HG03378 (cell line): Measurements from ENCODE around the gene DYNC1LI1.
"Not testable (repeated sequence)": the region's sequence is repeated elsewhere in the genome, so short reads cannot be mapped to it uniquely, and the experiment has no call there.

Experiments
- ATAC-seq: cut with Tn5 transposase; IDR thresholded peaks from one replicate; pipeline ENCODE4 v1.9.1; 2021; ENCODE audit warnings: mild to moderate bottlenecking, moderate library complexity; ENCODE audit not compliant: unreplicated experiment

Gene DYNC1LI1

GRCh38 chr3:32540899-32541298, 29.8 kb downstream of the DYNC1LI1 start:
- no peak for ATAC-seq

- ATAC-seq = no peak
Measured at GRCh38 chr3:32532434-32532833, 38.2 kb downstream of the DYNC1LI1 start.

DNA sequence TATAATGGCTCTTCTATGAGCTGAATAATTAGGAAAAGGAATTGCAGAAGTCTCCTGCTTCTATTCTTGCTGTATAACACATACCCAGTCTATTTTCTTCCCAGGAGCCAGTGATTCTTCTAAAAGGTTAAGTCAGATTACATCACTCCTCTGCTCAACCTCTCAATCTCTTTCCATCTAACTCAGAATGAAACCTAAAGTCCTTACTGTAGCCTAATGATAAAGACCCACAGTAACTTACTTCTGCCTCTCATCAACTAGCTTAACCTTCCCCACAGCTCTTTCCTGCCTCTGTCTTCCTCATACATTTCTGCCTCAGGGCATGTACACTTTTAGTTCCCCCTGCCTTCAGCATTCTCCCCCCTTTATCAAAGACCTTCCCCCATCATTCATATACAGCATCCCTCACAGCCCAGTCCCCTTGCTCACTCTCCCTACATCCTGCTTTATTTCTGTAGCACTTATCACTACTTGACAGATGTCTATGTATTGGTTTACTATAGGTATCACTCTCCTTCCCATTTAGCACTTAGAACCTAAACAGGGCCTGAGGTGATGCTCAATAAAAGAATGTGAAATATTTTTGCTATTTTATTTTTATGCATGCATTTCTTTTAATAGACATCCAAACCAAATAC, 39.5 kb downstream of the DYNC1LI1 start:
- ATAC-seq = peak; percentile 66

GRCh38 chr3:32525720-32526119, 44.9 kb downstream of the DYNC1LI1 start:
- no peak for ATAC-seq

DNA sequence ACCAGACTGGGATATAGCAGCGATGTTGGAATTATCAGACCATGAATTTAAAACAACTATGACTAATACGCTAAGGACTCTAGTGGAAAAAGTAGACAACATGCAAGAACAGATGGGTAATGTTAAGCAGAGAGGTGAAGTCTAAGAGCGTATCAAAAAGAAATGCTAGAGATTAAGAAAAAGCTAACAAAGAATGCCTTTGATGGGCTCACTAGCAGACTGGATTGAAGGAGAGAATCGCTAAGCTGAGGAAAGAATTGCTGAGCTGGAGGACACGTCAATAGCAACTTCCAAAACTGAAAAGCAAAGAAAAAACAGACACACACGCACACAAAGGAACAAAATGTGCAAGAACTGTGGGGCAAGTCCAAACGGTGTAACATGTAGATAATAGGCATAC, 48.0 kb downstream of the DYNC1LI1 start:
- ATAC-seq = no peak

DNA sequence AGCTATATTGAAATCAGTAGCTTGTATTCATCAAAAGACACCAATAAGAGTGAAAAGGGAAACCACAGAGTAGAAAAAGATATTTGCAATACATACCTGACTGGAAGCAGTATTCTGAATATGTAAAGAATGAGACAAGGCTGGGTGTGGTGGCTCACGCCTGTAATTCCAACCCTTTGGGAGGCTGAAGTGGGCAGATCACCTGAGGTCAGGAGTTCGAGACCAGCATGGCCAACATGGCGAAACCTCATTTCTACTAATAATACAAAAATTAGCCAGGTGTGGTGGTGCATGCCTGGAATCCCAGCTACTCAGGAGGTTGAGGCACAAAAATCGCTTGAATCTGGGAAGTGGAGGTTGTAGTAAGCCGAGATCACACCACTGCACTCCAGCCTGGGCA, 51.7 kb downstream of the DYNC1LI1 start:
- ATAC-seq = not testable (repeated sequence)

DNA sequence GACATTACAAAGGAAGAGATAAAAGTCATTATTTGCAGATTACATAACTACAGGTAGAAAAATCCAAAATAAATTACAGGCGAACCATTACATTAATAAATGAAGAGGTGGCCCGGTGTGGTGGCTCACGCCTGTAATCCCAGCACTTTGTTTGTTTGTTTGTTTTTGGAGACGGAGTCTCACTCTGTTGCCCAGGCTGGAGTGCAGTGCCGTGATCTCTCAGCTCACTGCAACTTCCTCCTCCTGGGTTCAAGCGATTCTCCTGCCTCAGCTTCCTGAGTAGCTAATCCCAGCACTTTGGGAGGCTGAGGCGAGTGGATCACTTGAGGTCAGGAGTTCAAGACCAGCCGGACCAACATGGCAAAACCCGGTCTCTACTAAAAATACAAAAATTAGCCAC, 53.9 kb downstream of the DYNC1LI1 start:
- not testable (repeated sequence) for ATAC-seq

- ATAC-seq = no peak
Measured at GRCh38 chr3:32511005-32511404, 59.7 kb downstream of the DYNC1LI1 start.

DNA sequence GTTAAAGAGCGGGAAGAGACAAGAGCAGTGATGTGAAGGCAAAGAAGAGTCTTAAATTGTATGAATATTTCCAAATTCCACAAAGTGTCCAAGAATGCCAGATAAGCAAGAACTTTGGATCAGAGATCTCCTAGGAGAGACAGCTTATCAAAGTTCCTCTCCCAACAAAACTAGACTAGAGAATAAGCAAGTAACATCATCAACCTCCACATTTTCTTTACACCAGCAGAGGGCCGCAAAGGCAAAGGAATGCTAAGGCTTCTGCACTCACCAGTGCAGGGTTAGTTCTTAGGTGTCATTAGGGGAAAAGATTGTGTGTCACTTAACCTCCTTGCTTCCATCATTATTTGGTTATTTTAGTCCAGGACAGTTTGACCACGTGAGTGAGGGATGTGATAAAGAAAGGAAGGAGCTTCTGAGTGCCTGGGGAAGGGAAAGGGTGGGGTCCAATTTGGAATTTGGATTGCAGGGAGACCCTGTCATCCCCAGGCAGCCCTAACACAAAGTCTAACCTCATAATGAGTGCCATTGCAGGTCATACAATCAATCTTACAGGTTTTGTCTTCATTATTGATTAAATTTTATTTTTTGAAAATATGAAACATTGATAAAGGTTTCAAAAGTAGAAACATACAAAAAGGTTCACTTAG, 60.5 kb downstream of the DYNC1LI1 start:
- ATAC-seq = peak; percentile 77

DNA sequence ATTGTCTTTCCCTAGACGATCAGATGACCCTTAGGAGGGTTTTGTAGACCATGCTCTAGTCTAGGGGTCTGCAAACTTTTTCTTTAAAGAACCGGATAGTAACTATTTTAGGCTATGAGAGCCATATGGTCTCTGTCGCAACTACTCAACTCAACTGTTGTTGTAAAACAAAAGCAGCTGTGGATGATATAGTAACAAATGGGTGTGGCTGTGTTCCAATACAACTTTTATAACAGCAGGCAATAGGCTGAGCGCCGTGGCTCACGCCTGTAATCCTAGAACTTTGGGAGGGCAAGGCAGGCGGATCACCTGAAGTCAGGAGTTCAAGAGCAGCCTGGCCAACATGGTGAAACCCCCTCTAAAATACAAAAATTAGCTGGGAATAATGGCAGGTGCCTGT, 61.9 kb downstream of the DYNC1LI1 start:
- no peak for ATAC-seq

GRCh38 chr3:32506466-32506865, 64.2 kb downstream of the DYNC1LI1 start:
- no peak for ATAC-seq

DNA sequence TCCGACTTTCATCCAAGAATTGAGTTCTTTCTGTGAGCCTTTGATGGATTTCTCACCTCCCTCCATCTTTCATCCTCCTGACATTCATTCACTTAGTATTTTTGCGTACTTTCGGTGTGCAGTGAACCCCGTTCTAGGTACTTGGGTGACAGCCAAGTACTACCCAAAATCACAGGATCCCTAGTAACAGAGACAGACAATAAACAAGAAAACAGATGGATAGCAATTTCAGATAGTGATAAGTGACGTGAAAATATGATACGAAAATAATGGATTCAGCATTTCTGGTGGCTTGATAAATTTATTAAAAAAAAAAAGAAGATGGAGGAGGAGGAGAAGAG, 67.7 kb downstream of the DYNC1LI1 start:
- no peak for ATAC-seq

DNA sequence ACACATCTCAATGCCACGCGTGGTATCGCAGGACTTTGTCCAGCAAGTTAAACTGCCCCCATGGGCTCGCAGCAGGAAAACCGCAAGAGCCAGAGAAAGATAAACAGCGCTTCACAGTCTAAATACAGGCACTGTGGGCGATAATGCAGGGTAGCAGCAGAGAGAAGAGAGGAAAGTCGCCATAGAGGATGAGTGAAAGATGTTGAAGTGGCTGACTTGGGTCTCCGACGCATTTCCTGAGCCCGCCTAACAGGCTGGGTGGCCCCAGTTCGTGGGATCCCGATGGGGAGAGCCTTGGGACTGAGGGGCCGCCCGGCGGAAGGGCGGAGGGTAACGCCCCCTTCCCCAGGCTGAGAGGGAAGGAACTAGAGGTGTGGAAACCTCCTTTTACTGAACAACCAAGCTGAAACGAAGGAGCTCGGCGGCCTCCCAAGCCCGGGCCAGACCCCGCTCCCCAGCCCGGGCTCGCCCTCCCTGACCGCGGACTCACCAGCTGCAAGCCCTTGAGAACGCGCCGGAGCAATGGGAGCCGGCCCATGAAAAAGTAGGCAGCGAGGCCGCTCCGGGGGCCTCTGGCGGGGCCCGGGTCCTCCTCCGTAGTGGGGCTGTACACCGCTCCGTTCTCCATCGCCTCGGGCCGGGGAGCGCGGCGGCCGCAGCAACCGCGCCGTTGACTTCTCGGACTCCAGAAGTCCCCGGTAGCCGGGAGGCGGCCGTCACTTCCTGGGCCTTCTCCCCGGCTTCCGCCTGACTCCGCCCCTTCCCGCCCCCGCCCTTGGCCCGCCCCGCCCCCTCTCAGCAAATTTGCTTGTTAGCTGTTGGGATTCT, 68.3 kb downstream of the DYNC1LI1 start, which contains the start of gene CMTM6:
Gene CMTM6, minus strand, starts transcription at position 735 of the 828 bp plus-strand sequence. Its CDS starts 107 bp downstream, at position 628.
- peak; percentile 55 for ATAC-seq

DNA sequence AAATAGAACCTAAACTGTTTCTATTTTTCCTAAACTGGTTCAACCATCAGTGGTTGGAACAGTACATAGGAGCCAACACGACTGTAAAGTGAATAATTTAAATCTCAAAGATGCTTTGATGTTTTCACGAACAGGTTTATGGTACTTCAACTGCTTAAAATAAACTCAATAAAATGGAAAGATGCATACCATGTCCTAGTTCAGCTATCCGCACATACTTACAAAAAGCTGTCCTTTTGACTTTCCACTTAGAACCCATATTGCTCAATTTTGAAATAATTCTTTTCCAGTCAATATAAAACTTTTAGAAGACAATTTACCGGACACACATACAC, 68.9 kb downstream of the DYNC1LI1 start:
- peak; percentile 1 for ATAC-seq

DNA sequence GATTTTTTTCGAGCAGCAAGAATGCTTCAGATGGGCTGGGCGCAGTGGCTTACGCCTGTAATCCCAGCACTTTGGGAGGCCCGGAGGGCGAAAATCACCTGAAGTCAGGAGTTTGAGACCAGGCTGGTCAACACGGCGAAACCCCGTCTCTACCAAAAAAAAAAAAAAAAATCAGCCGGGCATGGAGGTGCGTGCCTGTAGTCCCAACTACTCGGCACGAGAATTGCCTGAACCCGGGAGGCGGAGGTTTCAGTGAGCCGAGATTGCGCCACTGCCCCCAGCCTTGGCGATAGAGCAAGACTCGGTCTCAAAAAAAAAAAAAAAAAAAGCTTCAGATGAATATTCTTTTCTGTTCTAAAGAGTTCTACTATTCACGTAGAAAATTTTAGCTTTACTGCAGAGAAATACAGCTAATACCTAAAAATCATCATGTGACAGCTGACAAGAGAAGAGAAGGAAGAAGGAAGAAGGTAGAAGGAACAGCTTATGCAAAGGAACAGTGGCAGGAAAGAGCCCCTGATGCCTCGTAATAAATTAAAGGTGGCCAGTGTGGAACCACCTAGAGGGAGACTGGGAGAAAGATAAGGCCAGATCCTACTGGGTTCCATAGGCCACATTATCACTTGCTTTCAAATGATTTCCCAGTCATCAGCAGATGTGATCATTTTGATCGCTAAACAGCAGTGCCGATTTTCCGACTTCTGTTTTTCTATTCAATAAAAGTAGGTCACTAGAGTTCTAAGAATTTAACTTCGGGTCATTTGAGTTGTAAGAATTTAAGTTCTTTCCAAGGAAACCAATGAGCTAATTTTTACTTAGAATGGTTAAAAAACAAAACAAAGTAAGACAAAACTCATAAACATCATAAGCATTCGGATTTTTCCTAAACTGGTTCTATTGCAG, 69.5 kb downstream of the DYNC1LI1 start:
- ATAC-seq = no peak

- ATAC-seq = no peak
Measured at GRCh38 chr3:32500231-32500630, 70.4 kb downstream of the DYNC1LI1 start.

DNA sequence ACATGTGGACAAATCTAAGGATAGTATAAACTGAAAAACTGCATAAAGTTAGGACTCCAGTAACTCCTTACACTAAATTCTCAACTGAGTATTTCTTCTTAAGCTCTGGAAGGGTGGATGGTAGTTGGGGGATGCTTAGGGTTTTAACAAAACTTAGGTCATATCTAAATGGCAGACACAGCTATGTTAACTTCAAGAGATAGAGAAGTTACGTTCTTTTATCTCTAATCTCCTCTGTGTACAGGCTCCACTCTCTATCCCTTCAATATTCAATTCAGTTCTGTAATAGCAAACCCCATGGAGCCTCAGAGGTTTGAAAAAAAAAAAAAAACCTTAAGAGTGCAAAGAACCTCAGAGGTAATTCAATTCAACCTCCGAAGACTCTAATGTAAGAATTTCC, 71.1 kb downstream of the DYNC1LI1 start:
- no peak for ATAC-seq

DNA sequence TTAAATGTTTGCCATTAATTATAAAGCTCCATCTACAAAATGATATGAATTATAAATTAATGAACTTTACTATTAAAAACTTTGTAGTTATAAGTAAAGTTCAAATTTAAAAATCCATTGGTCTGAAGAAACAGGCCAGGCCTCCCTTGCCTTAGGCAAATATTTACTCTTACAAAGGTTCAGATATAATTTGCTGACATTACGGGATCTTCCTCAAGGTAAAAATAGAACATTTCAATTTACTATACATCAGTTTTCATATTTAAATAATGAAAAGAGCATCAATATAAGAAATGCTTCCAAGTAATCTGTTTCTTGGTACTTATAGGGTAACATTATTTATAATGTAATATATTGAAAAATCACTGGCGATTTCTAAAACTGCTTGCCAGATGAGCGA, 71.7 kb downstream of the DYNC1LI1 start:
- ATAC-seq = no peak

DNA sequence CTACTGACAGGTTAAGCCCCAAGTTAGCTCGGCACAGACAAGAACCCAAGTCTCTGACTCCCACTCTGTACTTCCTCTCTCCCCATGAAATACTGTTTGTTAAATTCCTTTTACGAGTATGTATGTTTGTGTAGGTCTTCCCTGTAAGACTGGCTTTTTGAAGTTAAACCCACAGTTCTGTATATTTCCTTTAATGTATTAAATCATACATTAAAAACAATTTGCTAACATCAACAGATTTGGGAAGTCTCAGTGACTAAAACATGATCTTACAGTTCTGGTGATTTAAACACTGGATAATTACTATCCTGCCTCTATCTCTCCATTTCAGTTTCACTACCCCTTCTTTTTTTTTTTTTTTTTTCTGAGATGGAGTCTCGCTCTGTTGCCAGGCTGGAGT, 72.4 kb downstream of the DYNC1LI1 start:
- ATAC-seq = no peak

GRCh38 chr3:32495609-32496008, 75.0 kb downstream of the DYNC1LI1 start:
- no peak for ATAC-seq

- no peak for ATAC-seq
Measured at GRCh38 chr3:32495085-32495484, 75.6 kb downstream of the DYNC1LI1 start.
